HG03342 (cell line): Measurements from ENCODE around the gene PABPC1L.
A peak's percentile ranks its signal among the peaks of the same experiment; 100 is the strongest.

ENCODE experiments used
- ATAC-seq: cut with Tn5 transposase; IDR thresholded peaks from one replicate; pipeline ENCODE4 v1.9.1; 2021; ENCODE audit warnings: mild to moderate bottlenecking, moderate library complexity; ENCODE audit not compliant: unreplicated experiment

PABPC1L gene

DNA sequence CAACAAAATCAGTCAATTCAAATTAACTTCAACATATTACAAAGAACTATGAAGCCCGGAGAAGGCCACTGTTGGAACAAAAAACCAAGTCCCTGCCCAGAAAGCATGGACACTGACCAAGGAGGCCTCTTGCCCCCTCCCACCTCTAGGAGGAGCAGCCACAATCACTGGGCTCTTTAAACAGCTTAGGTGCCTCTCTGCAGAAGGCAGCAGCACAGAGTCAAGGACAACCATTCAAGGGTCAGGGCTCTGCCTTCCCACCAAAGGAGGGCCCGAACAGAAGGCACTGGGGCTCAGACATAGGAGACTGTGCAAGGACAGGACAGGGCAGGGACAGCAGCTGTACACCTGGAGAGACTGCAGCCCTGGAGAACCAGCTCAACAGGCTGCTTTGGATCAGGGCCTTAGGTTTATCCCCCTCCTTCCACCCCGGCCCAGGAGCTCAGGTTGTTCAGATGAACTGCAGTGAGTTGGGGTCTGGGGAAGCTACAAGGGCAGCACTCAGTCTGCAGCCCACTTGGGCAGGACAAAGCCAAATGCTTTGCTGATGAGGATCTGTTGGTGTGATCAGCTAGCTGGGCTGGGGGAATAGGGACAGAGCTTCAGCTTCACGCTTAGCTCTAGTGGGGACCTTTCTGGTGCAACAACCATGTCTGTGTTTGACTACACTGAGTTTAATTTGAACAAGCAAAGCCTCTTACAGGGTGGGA lies 32.6 kb downstream of the PABPC1L start:
- ATAC-seq, result no peak

DNA sequence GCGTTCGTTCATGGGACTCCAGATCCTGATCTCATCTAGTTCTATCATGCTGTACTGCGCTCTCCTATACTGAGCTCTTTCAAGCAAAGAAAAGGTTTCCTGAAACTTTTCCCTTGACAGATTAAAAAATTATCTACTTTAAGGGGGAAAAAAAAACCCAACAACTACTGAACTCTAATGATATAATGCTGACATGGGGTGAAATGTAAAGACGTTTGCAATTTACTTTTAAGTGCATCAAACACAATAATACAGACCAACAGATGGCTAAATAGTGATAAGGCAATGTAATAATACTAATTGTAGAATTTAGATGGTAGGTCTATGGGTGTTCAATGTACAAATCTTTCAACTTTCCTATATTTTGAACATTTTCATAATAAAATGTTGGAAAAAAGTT lies 34.0 kb downstream of the PABPC1L start:
- ATAC-seq, result no peak

DNA sequence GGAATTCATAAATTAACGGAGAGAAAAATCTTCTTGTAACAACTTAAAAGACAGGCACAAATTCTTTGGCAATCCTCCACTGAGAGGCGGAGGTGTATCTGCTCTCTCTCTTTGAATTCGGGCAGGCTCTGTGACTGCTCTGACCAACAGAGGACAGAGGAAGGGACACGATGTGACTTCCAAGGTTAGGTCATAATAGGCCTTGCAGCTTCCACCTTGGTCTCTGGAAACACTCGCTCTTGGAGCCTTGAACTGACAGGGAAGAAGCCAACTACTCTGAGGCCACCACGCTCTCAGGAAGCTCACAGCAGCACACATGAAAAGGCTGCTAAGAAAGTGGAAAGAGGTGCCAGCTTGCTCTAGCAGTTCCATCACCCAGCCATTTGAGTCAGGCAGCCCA lies 35.4 kb downstream of the PABPC1L start:
- ATAC-seq, result no peak

GRCh38 chr20:44946271-44946852 lies 36.5 kb downstream of the PABPC1L start:
- ATAC-seq, result no peak

GRCh38 chr20:44948107-44948506 lies 38.2 kb downstream of the PABPC1L start:
- ATAC-seq, result no peak

DNA sequence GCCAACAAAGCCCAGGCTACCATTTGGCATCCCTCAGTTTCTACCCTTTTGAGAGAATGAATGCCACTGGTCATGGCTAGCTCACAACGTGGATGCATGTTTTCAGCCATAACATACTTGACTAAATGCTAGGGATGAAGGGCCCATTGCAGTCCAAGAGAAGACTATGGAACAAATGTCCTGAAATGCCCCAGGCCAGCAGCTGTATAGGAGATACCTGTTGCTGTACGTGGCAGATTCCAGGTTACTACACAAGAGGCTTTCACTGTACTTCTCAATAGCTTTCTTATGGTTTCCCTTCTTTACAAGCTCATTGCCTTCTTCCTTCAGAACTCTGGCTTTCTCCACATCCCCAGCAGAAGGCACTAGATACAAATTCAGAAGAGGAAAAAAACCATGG lies 38.7 kb downstream of the PABPC1L start:
- ATAC-seq, result no peak

DNA sequence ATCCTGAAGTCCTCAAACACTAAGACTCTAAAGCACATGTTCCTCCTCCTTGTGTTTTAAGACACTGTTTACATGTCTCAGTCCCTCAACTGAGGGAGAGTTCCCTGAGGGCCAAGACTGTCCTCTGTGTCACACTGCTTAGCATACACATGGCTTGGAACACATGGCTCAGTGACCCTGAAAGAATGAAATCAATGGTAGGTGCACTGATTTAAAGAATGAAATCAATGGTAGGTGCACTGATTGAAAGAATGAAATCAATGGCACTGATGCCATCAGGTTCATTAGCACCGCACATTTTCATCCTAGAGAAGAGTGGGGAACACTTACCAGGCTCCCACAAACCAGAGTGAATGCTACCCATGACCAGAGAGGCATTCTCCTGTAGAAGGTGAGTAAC lies 40.5 kb downstream of the PABPC1L start:
- ATAC-seq, result no peak

DNA sequence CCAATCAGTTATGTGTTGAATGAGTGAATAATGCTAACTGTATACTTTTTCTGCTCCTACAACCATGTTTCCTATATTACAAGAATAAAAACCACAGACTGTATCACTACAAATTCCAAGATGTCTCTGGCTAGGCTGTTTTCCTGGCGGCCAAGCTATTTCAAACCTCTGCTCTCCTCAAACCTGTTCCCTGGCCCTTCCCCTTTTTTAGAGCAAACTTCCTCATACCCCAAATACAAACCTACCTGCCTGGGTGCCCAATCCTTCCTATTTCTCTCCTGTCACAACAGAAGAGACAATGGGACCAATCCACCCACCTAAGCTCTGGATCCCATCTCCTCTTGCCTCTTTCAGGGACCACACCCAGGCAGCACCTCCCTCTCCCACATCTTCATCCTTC lies 42.9 kb downstream of the PABPC1L start:
- ATAC-seq, result no peak

DNA sequence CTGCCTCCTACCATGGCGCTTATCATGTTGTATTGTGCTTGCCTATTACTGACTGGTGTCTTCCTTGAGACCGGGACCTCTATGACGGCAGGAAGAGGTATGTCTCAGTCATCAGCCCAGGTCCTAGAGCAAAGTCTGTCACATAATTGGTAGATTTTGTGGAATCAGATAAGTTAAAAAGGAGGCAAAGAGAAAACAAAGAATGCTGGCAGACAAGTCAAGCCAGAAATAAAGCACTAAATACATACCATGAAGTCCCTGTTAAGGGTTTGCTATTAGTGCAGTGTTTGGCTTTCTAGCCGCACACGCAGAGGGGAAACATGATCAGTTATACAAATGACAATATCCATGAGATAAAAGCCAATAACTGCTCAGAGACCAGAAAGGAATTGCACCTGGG lies 44.4 kb downstream of the PABPC1L start:
- ATAC-seq, result no peak

- no peak for ATAC-seq
These were observed 45.4 kb downstream of the PABPC1L start for GRCh38 chr20:44955270-44955669.

- ATAC-seq, result no peak
These were observed 46.5 kb downstream of the PABPC1L start for GRCh38 chr20:44956410-44956809.

GRCh38 chr20:44958276-44958675 lies 48.4 kb downstream of the PABPC1L start:
- no peak for ATAC-seq

DNA sequence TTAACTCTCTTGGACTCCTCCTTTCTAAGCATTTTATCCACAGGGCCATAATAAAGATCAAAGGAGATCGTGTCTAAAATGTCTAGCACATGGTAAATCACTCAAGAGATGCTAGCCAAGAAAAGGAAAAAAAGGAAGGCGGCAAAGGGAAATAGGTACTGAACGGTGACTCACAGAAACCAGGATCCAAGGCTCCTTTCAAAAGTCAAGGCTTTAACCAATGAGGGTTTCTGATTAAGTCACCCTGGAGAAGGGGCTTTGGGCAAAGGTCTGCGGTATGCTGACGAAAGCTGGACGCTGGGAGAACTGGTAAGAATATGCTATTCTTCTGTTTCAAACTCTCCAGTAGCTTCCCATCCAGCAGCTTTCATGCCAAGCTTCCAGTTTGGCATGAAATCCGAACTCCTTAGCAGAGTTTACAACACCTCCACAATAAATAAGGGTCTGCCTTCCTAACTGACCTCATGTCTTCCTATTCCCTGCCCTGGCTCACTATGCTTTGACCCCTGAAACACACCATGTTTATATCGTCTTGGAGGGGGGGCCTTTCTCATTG lies 49.3 kb downstream of the PABPC1L start:
- no peak for ATAC-seq

DNA sequence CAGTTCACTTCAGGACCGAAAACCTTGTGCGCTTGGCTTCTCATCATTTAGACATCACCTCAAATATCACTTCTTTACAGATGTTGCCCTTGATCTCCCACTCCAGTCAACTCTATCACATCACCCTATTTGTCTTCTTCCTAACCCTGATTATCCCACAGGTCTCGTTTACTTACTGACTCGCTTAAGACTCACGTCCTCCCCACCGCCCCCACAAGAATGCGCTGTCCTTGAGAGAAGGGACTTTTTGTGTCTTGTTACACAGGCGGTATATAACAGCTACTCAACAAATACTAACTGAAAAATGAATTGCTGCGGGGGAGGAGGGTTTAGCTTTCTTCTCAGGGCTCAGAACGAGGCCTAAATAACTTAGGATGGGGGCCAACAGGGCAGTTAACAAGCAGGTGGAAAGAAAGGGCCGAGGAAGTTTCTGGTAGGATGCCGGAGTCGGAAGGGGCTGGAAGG lies 49.8 kb downstream of the PABPC1L start:
- ATAC-seq, result no peak

GRCh38 chr20:44960103-44960852 lies 50.4 kb downstream of the PABPC1L start, which contains the start of gene TOMM34:
TSS of gene TOMM34 (minus strand) at chr20:44960397. CDS start at chr20:44960333, 64 bp downstream.
- peak; percentile 84 for ATAC-seq

DNA sequence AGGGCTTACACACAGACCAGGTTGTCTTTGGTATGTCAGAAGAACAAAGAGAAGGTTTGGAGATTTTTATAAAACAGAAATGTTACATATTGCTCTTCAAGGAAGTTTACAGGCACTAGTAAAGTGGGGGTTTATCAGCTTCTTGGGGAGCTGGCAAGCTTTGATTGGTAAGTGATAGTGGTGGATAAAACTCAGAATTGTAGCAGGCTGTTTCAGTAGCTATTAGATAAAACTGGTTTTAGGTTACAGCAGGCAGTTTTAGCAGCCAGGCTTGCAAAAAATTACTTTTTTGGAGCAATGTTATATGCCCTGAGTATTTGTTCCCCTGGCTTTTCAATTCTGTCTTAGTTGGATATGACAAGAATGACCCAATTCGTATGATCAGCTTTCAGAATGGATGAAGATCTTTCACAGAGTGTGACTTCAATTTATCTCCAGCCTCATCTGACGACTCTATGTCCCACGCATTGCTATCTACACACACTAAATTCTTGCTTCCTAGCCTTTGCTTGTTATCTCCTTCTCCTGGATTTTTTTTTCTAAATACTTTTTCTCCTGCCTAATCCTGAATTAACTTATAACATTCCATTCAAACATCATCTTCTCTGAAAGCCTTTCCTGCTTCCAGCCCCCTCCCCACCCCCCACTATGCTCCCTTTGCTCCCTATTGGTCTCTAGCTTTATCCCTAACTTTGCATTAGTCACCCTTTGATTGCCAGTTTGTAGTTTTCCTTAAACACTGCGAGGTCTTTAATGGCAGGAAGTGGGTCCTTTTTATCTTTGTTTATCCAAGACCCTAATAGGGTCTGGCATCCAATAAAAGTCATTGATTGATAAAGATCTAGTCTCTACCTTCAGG lies 51.4 kb downstream of the PABPC1L start:
- no peak for ATAC-seq

DNA sequence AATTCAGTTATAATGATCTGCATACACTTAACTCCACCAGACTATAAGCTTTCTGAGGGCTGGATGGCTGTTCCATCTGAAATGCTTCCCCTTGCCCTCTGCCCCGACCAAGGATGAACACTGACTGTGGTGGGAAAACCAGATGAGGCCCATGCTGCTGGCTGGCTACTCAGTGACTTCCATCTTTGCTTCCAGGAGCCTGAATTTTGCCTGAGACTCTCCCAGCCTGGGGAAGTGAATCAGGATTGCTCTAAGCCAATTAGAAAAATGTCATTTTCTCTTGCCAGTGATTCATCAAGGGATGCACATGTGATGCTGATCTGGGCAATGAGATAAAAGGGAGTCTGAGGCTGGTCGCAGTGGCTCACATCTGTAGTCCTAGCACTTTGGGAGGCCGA lies 52.0 kb downstream of the PABPC1L start:
- no peak for ATAC-seq

GRCh38 chr20:44962483-44962882 lies 52.6 kb downstream of the PABPC1L start:
- ATAC-seq, result no peak

- no peak for ATAC-seq
These were observed 53.7 kb downstream of the PABPC1L start for GRCh38 chr20:44963325-44964215.

DNA sequence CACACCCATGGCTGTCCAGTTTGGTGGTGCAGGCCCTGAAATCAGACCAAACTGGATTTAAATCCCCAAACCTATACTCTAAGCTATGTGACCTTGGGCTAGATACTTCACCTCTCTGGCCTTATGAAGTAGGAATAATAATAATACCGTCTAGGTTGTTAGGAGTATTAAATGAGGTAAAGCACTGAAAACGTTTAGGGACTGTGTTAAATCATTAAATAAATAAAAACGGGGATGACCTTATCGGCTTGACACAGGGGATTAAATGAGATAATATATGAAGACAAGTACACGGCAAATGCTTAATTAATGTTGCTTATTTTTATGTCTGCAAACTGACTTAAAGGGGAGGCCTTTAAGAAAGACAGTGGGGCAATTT lies 55.8 kb downstream of the PABPC1L start:
- ATAC-seq, result no peak
